Urothelium cell line (cell line): Measurements from ENCODE around the gene CUTC.
"Not testable (repeated sequence)": the region's sequence is repeated elsewhere in the genome, so short reads cannot be mapped to it uniquely, and the experiment has no call there.

Source experiments
- DNase-seq: peaks from one replicate; pipeline ENCODE4 v3.0.0; 2011; ENCODE audit warnings: low spot score, mixed read lengths
- FAIRE-seq: peaks from 2 replicates; lab custom pipeline; 2011; peaks lifted over from hg19 to GRCh38; lab: Jason Lieb, UNC

Gene CUTC, protein sequence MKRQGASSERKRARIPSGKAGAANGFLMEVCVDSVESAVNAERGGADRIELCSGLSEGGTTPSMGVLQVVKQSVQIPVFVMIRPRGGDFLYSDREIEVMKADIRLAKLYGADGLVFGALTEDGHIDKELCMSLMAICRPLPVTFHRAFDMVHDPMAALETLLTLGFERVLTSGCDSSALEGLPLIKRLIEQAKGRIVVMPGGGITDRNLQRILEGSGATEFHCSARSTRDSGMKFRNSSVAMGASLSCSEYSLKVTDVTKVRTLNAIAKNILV

DNA sequence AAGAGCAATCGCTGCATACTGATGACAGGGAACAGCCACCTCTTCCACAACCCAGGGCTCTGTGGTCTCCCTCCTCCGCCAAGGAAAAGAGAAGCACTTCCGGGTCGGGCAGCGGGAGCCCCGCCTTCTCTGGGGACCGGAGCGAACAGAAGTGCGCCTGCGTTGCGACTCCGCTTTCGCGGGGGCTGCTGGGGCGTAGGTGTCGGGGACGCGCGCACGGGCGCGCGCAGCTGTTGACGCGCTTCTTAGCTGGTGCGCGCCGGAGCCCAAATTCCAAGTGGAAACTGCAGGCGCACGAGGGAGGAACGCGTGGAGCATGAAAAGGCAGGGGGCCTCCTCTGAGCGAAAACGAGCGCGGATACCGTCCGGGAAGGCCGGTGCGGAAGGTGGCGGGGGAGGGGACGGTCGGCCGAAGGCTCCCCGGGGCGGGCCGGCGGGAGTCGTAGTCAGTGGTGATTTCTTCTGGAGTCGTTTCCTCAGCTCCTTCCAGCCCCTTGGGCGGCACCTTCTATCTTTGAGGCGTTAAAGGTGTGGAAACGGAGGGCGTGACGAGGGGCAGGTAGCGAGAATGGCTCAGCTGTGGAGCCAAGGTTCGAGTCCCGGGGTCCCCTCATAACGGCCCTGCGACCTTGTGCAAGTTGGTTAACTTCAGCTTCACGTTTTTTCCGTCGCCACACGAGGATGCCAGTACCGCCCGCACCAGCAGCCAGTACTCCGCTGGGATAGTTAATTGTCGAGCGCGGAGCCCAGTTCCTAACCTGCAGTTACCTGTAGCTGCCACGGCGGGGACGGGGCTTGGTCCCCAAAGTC lies at the start of gene CUTC, which contains the start of gene COX15:
CUTC (plus strand) TSS at position 202 of the 810 bp plus-strand sequence; CDS start at position 317, 115 bp downstream.
COX15 (minus strand) TSS at position 95 of the 810 bp plus-strand sequence; CDS start at position 17, 78 bp downstream.
- DNase-seq, result peak; percentile 99
- FAIRE-seq, result peak; percentile 66

DNA sequence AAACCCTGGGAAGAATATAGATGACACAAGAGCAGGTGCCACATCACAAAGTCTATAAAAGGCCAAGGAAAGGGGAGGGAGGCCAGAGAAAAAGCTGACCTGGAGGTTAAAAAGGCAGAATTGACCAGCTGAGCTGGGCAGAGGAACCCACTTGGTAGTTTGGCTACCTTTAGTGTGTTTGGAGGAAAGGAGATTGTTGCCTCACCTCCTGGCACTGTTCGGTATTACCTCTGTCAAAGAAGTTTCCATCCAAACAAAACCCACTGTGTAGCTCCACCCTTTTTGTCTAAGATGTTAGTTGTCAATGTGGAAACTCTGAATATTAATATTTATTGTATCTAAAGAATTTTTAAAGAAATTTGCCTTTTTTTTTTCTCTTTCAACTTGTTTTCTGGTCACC lies 49.3 kb upstream of the CUTC start:
- FAIRE-seq, result no peak
- peak; percentile 12 for DNase-seq

DNA sequence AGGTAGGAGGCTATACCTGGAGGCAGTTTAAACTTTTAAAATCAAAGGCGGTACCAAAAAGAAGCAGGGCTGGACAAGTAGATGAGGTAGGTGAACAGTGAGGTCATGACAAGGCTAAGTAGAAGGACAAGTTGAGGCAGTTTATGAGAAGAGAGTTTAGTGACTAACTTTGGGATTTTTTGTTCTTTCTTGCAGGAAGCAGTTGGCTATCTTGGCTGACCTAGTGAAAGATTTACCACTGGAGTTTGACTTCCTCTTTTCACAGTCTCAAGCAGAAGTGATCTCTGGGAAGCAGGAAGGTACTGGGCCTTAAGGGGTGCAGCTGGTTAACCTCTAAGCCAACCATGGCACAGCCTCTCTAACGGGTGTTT lies 46.5 kb upstream of the CUTC start:
- DNase-seq (no peak), FAIRE-seq (no peak)

DNA sequence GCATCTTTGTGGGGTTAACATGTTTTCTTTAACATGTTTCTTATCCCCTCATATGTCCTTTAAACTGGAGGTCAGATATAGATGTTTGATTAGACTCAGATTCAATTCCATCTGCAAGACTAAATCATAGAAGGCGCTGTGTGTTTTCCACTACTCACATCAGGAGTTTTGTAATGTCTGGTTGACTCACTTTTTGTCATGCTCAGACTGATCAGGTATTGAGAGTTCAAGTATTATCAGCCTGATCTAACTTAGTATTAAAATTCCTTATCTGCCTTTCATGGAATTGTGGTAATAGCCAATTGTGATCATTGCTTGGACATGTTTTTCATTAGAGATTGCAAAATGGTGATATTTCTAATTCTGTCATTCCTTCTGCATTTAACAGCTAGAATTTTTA lies 42.6 kb upstream of the CUTC start:
- no peak for DNase-seq

DNA sequence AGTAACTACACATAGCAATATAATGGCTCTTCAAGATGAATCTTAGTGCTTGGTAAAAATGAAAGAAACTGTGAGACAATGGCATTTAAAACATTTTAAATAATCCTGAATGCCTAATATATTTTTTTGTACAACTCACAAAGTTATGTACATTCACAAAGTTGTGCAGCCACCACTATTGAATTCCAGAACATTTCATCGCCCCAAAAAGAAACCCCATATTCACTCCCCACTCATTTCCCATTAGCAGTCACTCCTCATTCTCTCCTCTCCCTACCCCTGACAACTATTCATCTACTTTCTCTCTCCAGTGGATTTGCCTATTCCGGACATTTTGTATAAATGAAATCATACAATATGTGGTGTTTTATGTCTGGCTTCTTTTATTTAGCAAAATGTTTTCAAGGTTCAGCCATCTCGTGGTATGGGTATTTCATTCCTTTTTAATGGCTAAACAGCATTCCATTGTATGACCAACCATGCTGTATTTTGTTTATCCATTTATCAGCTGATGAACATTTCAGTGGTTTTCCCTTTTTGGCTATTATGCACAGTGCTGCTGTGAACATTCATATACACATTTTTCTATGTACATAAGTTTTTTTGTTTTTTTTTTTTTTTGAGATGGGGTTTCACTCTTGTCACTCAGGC lies 38.0 kb upstream of the CUTC start:
- FAIRE-seq (no peak), DNase-seq (no peak)

More for the DNA sequence above, 42.6 kb upstream of the CUTC start:
- no peak for FAIRE-seq

DNA sequence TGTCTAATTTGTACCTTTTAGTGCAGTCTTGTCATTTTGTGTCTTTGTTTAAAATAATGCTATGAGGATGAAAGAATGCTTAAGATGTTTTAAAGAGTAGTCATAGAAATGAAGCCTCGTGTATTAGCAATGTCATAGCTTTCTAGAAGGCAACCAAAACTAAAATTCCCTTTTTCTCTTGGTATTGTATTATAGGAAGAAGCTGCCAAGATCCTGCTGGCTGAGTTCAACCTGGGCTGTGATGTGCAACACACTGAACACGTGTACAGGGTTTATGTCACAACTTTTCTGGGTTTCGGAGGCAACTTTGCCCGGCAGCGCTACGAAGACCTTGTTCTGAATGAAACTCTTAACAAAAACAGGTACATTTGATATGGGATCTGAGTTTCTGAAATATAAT lies 36.3 kb upstream of the CUTC start:
- FAIRE-seq, result no peak
- no peak for DNase-seq

DNA sequence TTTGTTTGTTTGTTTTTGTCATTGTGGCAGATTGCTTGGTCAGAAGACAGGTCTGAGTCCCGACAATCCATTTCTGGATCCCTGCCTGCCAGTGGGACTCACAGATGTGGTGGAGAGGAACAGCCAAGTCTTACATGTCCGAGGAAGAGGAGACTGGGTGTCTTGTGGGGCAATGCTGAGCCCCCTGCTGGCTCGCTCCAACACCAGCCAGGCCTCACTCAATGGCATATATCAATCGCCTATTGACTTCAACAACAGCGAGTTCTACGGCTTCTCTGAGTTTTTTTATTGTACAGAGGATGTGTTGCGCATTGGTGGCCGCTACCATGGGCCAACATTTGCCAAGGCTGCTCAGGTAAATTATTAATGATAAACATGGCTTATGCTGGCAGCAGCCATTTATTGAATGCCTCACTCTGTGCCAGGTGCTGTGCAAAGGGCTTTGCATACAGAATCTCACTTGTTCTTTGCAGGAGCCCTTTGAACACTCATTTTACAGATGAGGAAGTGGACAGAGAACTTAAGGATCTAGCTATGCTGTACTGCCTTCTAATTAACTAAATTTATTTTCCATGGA lies 33.4 kb upstream of the CUTC start:
- no peak for FAIRE-seq
- DNase-seq, result no peak

DNA sequence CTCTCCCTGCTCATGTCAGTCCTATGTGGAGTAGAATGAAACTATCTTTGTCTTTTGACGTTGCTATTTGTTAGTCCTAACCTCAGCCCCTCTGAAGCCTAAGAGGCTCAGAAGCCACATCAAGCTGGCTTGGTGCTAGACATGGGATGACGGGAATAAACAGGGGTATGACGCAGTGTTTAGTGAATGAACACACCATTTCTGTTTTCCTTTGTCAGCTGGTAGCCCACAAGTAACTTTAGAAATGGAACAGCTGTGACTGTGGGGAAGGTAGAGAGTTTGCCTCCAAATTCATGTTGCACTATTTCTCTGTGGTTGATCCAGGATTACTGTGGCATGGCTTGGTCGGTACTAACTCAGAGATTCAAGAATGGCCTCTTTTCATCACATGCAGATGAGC lies 31.4 kb upstream of the CUTC start:
- no peak for DNase-seq
- FAIRE-seq, result no peak

DNA sequence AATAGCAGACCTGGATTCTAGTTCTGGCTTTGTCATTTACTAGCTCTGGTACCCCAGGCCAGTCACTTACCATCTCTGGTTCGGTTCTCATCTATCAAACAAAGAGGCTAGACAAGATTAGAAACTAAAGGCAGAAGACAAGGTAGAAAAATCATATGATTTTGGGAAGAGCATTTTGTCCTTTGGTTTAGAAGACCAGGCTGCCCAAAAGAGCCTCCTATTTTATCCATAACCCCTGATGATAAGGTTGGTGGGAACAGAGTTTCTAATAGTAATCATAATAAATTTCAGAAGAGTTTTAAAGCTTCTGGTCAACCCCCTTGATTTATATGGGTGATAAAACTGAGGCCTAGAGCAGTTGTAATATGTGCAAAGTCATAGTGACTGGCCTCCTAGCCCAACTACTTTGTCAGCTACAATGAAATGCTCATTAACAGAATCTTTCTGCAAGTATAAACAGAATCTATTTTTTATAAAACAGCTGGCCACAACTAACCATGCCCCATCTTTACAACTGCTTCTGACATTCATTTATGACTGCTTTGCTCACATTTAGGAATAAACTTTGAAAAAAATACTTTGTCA lies 23.5 kb upstream of the CUTC start:
- FAIRE-seq (no peak), DNase-seq (no peak)

DNA sequence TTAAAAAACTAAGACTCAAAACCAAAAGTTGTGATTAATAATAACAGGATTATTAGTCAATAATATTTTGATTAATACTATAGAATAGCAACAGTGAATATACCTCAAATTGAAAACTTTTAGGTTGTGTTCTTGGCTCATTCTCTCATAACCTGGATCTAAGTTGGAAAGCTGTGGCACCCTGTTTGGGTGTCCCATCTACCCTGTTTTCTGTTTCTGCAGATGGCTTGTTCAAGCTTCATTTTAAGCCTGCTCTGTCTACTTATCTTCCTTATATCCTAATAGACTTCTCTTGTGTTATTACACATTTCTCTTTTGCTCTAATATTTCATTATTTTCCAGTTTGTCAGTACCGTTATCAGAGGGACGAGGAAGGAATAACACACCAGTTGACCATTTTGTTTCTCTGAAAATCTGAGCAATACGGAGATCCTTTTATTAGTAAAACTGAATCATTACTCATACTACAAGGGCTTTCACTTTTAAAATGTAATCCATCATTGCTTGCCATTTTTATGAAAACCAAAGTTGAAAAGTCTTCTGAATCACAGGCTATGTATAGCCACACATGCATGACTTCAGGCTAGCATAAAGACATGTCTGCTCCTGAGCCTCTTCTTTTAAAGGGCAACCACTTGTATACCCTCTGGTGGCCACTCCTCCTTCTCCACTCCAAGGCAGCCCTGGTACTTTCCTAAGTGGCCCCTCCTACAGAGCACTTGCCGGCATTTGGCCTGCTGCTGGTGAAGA lies 22.4 kb upstream of the CUTC start:
- FAIRE-seq (no peak), DNase-seq (no peak)

DNA sequence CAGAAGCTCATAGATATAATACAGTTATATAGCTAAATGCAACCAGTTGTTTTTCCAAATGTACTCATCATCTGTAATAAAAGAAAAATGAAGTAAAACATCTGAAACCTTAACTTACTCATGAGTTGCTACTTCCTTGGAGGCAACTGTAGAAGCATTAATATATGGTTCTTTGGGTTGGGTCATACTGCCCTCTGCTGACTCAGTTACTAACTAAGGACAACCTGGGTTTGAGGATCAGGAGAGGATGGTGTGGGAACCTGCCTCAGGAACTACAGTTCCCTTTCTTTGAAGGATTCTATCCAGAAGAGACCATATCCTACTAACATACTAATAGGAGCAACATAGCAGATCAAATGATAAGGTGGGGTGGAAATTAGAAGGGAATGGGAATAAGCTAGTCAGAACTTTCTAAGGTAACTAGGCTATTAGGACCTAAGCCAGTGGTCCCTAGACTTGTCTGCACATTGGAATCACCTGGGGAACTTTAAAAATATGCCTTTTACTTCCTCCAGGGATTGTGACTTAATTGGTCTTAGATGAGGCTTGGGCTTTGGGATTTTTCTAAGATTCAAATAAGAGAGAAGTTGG lies 20.8 kb upstream of the CUTC start:
- no peak for FAIRE-seq
- DNase-seq, result peak; percentile 34

DNA sequence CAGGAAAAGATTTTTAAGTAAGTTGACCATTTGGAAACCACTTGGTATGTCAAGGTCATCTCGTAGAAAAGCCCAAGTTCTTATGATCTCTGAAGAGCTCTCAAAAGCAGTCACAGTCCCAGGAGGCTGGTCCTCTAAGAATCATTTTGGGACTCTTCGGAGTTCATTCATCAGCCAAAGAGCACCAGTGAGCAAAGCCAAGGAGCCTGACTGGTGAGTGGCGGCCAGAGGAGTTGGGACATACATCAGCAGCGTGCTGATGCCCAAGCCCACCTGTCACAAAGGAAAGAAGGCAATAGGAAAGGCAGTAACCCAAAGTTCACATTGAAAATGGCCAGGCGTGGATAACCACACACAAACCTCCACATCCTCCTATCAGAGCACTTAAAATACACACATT lies 17.6 kb upstream of the CUTC start:
- FAIRE-seq, result no peak
- DNase-seq, result no peak

DNA sequence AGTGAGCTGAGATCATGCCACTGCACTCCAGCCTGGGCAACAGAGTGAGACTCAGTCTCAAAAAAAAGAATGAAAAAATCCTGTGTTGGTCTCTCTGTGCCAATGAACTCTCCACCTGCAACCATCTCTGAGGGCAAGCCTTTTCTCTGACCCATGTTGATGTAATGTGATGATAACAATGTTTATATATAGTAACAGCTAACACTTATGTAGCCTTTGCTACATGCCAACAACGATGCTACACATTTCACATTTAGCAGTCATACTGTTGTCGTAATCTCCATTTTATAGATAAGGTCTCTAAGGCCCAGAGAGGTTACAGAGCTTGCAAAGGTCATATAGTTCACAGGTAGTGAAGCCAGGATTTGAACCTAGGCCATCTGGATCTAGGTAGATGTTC lies 11.6 kb upstream of the CUTC start:
- DNase-seq (no peak), FAIRE-seq (no peak)

DNA sequence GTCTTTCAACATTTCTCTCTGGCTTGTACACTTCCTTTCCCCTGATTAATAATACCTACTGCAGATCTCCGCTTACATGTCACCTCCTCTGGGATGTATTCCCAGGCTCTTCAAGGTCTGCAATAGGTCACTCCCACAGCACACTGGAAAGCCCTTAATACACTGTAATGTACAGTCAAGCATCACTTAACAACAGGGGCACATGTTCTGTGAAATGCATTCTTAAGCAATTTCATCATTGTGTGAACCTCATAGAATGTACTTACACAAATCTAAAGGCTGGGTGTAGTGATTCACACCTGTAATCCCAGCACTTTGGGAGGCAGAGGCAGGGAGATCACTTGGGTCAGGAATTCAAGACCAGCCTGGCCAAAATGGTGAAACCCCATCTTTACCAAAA lies 2.0 kb upstream of the CUTC start:
- DNase-seq (no peak), FAIRE-seq (no peak)

DNA sequence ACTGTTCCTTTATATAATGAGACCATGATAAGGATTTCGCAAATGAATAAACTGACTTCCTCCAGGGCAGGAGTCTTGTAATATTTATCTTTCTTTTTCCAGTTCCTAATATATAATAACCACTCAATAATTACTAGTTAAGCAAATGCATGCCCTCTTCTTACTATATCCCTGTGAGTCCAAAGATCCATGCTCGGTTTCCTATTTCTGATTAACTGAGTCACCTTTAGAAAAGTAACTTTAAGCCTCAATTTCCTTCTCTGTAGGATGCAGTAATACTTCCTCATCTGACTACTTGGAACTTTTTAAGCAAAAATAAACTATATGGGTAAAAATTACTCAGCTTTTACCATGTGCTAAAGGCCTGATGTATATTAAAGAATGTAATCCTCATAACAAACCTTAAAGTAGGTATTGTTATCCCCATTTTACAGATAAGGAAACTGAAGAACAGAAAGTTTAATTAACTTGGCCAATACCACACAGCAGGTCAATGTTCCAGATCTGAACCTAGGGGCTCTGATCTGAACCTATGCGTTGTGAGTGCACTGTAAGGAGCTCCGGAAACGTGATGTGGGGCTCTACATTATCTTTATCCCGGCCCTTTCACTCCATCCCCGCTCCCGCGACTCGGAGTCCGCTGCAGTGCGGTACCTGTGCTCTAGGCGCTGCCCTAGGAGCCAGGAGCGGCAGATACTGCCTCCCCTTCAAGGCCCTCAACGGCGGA lies 565 bp upstream of the CUTC start:
- DNase-seq (no peak), FAIRE-seq (no peak)

DNA sequence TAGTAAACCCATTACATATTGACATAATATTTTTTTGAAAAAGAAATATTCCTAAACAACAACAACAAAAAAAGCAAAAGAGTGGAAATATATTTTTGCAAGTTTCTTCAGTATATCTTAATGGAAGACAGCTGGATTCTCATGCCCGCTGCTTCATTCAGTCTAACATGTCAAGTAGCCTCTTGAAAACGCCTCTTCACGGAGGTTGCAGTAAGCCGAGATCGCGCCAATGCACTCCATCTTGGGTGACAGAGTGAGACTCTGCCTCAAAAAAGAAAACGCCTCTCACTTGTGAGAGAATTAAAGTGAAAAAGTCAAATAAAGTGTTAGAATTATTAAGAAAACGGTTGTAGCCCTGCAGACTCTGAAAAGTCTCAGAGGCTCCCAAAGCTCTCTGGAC lies 1.3 kb downstream of the CUTC start:
- no peak for DNase-seq

DNA sequence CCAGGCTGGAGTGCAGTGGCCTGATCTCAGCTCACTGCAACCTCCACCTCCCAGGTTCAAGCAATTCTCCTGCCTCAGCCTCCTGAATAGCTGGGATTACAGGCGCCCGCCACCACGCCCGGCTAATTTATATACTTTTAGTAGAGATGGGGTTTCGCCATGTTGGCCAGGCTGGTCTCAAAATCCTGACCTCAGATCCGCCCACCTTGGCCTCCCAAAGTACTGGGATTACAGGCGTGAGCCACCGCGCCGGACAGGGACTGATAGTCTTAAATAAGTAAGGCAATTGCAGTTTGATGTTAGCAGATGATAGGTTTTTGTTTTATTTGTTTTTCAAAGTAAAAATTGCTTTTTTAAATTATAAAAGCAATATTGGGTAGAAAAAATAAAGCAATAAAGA lies 2.1 kb downstream of the CUTC start:
- DNase-seq, FAIRE-seq: not testable (repeated sequence)

More for the DNA sequence above, 1.3 kb downstream of the CUTC start:
- no peak for FAIRE-seq

DNA sequence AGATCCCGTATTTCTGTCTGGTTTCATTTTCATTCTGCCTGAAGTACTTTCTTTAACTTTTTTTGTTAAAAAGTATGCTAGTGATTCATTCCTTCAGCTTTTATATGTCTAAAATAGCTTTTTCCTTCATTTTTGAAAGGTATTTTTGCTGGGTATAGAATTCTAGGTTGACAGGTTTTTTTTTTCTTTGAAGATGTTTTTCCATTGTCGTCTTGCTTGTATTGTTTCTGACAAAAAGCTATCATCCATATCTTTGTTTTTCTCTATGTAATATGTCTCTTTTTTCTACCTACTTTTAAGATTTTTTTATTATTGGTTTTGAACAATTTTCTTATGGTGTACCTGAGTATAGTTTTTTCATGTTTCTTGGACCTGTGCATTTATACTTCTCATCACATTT lies 8.2 kb downstream of the CUTC start:
- DNase-seq, result no peak
- FAIRE-seq, result no peak

DNA sequence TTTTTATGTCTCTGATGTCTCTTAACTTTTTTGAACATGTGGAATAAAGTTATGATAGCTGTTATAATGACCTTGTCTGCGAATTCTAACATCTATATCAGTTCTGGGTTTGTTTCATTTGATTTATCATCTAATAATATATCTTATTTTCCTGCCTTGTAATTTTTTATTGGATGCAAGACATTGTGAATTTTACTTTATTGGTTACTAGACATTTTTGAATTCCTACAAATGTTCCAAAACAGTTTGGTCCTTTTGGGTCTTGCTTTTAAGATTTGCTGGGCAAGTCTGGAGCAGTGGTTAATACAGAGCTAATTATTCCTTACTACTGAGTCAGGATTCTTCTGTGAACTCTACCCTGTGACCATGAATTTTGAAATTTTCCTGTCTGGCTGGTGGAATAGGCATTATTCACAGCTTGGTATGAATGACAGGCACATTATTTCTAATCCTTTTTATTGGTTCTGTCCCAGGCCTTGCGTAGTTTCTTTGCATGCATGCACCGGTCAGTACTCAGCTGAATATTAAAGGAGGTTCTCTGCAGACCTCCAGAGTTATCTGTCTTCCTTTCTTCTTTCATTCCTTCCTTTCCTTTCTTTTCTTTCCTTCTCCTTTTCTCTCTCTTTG lies 9.0 kb downstream of the CUTC start:
- no peak for FAIRE-seq

More for the DNA sequence above, 9.0 kb downstream of the CUTC start:
- no peak for DNase-seq
